Measurements from ENCODE around the gene ACAP1.

Gene ACAP1

GRCh38 chr17:7352910-7353635 lies 16.7 kb downstream of the ACAP1 start:
- CTCF ChIA-PET, result interaction anchor here (0.6 to 0.7 kb wide), 2 partner anchors 34 to 183 kb away, joined by 3 to 5 read pairs; no protein-coding TSS in a partner anchor
- POLR2A ChIA-PET (ENCODE audit: low non-redundant PET), result interaction anchor here (0.8 kb wide), 1 partner anchor 51 kb away, joined by 3 read pairs; the partner anchor contains the start of gene TMEM256
- no peak for TF ChIP-seq CTCF (conservative IDR thresholded peaks at IDR 0.05; ENCODE audit: low read depth)
- DNase-seq (ENCODE audit: low spot score), result no peak
- H3K27ac ChIP-seq, result peak overlapping the region; percentile 100

GRCh38 chr17:7354262-7354843 lies 18.0 kb downstream of the ACAP1 start:
- no peak for TF ChIP-seq CTCF (conservative IDR thresholded peaks at IDR 0.05; ENCODE audit: low read depth)
- peak; percentile 90 for DNase-seq (ENCODE audit: low spot score)
- CTCF ChIA-PET, result interaction anchor here (0.6 to 1.7 kb wide), 3 partner anchors 17 to 46 kb away, joined by 5 to 6 read pairs (median 5); no protein-coding TSS in a partner anchor
- peak overlapping the region; percentile 100 for H3K27ac ChIP-seq
- POLR2A ChIA-PET (ENCODE audit: low non-redundant PET), result interaction anchor here (0.5 to 1.2 kb wide), 4 partner anchors 18 to 233 kb away, joined by 3 to 6 read pairs (median 3); partner anchors contain the start of genes PLSCR3 and TNK1

- TF ChIP-seq CTCF (conservative IDR thresholded peaks at IDR 0.05; ENCODE audit: low read depth), result no peak
- CTCF ChIA-PET, result interaction anchor here (0.6 to 1.7 kb wide), 7 partner anchors 13 to 128 kb away, joined by 3 to 5 read pairs (median 4); partner anchors contain the start of gene SPEM1
- POLR2A ChIA-PET (ENCODE audit: low non-redundant PET), result interaction anchor here (0.5 to 1.2 kb wide), 7 partner anchors 13 to 232 kb away, joined by 3 to 6 read pairs (median 3); partner anchors contain the start of genes PLSCR3 and TNK1
- H3K27ac ChIP-seq, result peak within 1 kb of the TSS; percentile 100
- no peak for DNase-seq (ENCODE audit: low spot score)
Measured at GRCh38 chr17:7355053-7355452, 18.7 kb downstream of the ACAP1 start, which contains the start of gene TMEM95. Gene TMEM95, plus strand, starts transcription at chr17:7355156. Its CDS starts 49 bp downstream, at chr17:7355205.

GRCh38 chr17:7355573-7355972 lies 19.2 kb downstream of the ACAP1 start:
- POLR2A ChIA-PET (ENCODE audit: low non-redundant PET), result interaction anchor here (0.5 to 1.3 kb wide), 5 partner anchors 13 to 205 kb away, joined by 3 to 5 read pairs (median 3); partner anchors contain the start of gene PLSCR3
- peak overlapping the region; percentile 100 for H3K27ac ChIP-seq
- DNase-seq (ENCODE audit: low spot score), result no peak
- TF ChIP-seq CTCF (conservative IDR thresholded peaks at IDR 0.05; ENCODE audit: low read depth), result no peak
- CTCF ChIA-PET, result interaction anchor here (0.6 to 1.7 kb wide), 10 partner anchors 12 to 128 kb away, joined by 3 to 5 read pairs (median 4); partner anchors contain the start of genes SPEM1, TMEM256 and TNK1

DNA sequence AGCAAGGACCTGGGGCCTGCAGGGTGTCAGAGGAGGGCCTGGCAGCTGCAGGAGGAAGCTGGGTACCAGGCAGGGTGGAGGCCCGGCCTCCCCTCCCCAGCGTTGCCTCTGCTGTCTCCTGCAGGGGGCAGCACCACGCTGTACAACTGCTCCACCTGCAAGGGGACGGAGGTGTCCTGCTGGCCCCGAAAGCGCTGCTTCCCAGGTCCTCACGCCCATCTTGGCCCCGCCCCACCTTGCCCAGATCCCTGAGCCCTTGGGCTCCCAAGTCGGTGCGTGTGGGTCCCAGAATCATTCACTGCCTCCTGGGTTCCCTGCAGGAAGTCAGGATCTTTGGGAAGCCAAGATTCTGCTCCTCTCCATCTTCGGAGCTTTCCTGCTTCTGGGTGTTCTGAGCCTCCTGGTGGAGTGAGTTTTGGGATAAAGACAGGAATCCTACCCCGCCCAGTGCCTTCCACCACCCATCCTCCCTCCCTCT lies 19.8 kb downstream of the ACAP1 start:
- peak overlapping the region; percentile 100 for H3K27ac ChIP-seq
- POLR2A ChIA-PET (ENCODE audit: low non-redundant PET), result interaction anchor here (0.7 to 1.3 kb wide), 3 partner anchors 24 to 204 kb away, joined by 3 read pairs; no protein-coding TSS in a partner anchor
- CTCF ChIA-PET, result interaction anchor here (0.6 to 1.7 kb wide), 14 partner anchors 12 to 156 kb away, joined by 3 to 5 read pairs (median 4); partner anchors contain the start of genes SPEM2, TMEM256 and TNK1
- peak; percentile 75 for TF ChIP-seq CTCF (conservative IDR thresholded peaks at IDR 0.05; ENCODE audit: low read depth)
- peak; percentile 50 for DNase-seq (ENCODE audit: low spot score)

DNA sequence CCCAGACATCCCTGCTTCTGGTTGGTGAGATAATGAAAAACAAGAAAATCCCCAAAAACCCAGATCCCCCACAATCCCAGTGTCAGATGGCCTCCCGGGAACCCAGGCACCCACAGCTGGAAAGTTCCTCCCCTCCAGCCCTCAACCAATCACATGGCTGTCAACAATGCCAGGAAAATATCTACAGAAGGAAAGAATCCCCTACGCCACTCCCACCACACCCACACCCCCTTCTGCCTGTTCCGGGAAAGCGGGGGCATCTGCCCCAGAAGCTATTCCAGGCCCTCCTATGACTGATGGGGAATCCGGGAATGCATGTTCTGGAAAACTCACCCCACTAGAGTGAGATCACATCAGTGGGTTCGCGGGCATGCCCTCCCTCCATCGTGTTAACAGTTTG lies 20.4 kb downstream of the ACAP1 start:
- ChIA-PET CTCF (interaction anchor here (0.6 to 1.3 kb wide), 6 partner anchors 16 to 155 kb away, joined by 3 to 4 read pairs (median 3); partner anchors contain the start of genes SPEM2 and TMEM256), POLR2A (ENCODE audit: low non-redundant PET) (interaction anchor here (1.3 kb wide), 1 partner anchor 25 kb away, joined by 3 read pairs; no protein-coding TSS in a partner anchor)
- TF ChIP-seq CTCF (conservative IDR thresholded peaks at IDR 0.05; ENCODE audit: low read depth), result no peak
- DNase-seq (ENCODE audit: low spot score), result no peak
- H3K27ac ChIP-seq, result no peak overlapping the region
